ENCODE results near the gene CPNE8.
A peak's percentile ranks its signal among the peaks of the same experiment; 100 is the strongest.

CPNE8 gene

DNA sequence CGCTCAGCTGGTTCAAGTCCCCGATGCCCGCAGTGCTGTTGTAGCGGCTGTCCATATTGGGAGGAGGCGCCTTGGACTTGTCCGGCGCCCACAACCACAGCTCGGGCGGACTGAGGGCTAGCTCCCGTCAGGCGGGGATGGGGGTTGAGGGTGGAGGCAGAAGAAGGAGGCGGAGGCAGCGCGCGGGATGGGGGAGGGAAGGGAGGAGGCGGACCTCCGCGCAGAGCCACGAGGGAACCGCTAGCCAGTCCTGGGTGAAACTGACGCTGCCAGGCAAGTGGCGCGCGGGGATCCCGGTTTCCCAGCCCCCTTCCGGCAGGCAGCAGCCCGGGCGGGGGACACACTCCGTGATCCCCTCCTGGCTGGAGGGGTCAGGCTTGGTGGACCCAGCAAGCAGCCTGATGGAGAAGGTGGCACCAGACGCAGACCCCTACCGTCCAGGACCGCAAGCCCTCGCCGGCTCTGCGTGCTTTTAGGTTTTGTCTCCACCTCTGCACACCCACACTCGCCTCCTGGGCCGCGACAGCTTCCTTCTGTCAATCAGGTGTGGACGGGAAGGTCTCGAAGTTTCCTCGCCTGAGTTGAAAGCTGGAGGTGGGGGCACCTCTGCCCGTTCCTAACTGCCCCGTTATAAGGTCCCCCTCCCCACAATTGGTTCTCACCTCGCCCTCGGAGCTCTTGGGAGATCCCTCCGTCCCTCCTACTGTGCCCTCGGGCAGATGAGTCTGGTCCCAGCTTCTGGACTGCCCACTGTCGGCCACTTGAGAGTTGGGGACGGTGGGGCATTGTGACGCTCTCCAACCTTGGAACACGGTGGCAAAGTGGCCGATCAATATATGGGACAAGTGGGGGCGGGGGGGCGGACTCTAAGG is at the start of gene CPNE8:
TSS of gene CPNE8 (minus strand) at position 112 of the 872 bp plus-strand sequence. CDS start at position 55, 57 bp downstream.
- peak; percentile 73 for DNase-seq (ENCODE audit: low spot score)

DNA sequence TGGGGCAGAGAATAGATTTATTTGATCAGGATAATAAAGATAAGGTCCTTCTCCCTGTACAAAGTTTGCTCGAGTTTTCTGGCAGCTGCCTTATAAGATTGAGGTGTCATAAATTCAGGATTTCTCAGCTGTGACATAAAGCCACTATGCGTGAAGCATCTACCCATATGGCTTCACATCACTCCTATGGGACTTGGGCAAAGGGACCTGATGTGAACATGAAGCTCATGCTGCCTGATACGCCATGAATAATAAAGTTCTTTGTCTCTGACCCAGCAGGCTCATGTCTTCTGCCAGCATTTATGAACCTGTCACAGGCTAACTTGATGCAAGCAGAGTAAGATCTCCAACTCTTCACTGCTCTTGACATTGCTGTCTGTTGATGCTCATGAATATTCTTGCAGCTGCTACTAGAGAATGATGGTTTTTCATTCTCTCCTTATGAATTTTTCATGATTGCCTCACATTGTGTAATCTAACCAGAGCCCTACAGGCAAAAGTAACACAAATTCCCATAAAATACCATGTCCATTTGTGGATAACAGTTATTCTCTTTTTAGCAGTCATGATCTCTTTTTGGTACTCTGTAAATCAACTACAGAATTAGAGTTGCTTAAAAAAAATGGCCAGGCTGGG is 49.0 kb upstream of the CPNE8 start:
- DNase-seq (ENCODE audit: low spot score) = no peak

DNA sequence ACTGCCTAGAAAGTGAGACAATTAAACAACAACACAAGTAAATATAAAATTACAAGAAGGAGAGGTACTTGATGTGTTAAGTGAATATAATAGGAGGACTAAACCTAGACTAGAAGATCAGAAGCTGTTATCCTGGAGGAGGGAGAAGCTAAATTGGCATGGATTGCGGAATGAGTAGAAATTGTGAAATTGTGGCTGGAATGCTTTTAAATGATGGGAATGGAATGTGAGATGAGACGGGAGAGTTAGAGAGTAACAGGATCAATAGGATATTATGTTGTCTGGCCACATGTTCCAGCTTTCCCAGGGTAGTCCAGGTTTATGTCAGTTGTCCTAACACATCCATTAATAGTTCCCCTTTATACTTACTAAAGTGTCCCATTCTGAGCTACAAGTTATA is 44.0 kb upstream of the CPNE8 start:
- no peak for DNase-seq (ENCODE audit: low spot score)

DNA sequence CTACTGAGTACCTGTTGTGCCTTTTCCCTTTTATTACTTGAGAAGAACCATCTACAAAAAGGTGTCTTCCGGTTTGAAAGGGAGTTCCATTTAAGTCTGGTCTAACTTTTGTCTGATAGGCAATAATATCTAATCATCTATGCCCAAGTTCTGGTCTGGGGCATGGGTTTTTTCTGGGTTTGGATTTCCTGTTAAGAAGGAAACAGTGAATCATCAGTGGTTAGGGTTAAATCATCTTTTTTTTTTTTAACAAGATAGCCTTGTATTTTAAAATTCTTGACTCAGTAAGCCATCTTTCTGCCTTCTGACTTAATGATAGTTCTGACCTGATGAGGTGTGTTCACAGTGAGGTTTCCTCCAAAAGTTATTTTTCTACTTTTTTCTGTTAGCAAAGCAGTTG is 29.3 kb upstream of the CPNE8 start:
- no peak for DNase-seq (ENCODE audit: low spot score)

DNA sequence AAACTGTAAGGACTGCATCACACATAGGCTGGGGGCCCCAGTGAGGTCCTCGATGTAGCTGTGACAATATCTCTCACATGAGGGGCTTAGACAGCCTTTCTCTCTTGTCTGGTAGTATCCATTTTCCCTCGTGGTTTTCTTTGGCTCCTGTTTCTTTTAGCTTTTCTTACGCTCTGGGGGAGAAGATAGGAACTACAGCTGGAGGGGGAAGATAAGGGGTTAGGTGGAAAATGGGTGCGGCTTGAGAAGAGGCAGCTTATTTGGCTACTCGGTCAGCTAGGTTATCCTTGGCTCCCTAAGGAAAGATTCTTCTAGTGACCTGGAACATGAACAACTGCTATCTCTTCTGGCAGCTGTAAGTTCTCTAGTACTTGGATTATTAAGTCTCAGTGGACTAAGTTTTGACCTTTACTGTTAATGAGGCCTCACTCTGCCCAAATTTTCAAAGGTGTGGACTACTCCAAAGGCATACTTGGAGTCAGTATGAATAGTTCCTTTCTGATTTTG is 28.7 kb upstream of the CPNE8 start:
- DNase-seq (ENCODE audit: low spot score) = no peak

DNA sequence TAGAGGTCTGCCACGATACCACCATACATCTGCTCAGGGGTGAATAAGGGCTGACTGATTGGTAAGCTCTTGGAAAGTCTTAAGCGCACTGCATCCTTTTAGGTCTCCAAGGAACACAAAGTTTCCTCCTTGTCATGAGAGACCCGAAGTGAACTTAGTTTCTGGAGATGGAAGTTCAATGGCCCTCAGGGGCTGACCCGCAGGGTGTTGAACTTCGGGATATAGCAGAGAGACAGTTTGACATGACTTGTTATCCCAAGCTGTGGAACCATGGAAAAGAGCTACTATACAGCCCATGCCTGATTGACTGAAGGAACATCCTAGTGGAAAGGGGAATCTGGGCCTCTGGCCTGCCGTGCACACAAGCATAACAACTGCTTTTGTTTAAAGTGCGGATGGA is 26.9 kb upstream of the CPNE8 start:
- DNase-seq (ENCODE audit: low spot score) = no peak

DNA sequence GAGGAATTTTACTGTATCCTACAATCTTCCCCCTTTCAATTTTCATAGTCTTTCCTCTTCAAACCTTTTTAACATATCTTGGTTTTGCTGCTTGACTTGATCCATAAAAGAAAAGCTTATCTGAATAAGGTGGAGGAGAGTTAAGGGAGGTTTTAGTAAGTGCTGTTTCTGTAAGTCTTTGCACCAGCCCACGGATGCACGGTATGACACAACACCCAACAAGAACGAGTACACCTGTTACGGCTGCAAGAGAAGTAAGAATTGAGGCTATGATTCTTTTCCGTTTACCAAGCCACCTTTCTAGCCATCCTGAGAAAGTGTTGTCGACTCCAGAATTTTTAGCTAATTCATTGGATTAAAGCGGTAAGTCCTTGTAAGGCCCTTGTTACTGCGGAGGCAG is 26.1 kb upstream of the CPNE8 start:
- no peak for DNase-seq (ENCODE audit: low spot score)

DNA sequence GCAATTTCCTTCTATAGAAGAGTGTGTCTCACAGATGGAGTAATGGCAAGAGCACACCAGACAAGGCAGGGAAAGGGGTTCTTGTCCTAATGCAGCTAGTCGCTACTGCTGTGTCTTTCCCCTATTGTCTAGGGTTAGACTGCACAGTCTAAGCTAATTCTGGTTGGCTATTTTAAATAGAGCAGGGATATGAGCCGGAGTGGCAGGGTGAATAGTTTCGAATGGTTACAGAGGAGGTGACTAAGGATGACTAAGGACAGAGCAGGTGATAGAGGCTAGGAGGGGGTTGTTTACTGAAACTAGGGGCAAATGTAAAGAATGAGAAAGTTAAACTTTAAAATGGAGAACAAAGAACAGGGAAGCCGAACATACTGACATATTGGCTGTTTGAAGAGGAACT is 25.6 kb upstream of the CPNE8 start:
- DNase-seq (ENCODE audit: low spot score) = no peak

DNA sequence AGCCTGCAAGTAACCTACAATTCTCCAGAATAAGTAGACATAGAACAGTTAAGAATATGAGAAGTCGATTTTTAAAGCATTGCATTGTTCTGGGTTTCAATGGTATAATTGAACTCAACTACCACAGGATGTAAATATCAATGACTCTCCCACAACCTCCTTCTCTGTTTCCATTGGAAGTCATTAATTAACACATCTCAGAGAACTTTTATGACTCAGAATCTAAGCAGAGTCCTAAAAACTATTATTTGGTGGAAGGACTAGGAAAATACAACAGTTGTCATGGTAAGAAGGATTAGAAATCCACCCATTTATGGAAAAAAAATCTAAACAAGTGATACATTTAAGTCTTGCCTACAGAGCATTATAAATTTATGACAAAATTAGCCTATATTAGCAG is 21.1 kb upstream of the CPNE8 start:
- DNase-seq (ENCODE audit: low spot score) = no peak

DNA sequence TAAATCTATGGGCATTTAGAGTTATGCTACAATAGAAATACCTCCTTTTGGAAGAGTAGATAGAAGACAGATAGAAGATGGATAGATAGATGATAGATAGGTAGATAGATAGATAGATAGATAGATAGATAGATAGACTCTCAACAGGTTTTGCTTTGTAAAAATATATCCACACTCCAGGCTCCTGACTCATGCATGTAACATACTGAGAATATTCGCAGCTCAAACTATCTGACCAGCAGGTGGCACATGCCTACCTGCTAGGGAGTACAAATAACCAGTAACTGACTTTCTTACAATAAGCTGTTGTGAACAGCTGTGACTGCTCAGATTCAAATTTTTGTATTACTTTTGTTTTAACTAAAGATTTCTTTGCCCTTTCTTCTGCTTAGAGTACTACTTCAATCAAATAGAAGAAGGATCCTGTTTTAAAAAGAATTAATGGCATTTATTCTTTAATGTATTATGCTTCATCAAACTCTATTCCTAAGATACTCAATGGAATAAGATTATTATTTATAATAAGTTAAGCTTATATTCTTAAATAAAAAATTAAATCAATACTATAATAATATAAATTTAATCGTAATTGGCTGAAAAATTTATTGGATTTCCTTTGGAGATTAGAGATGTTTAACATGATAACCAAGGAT is 15.8 kb upstream of the CPNE8 start:
- DNase-seq (ENCODE audit: low spot score) = peak; percentile 21

DNA sequence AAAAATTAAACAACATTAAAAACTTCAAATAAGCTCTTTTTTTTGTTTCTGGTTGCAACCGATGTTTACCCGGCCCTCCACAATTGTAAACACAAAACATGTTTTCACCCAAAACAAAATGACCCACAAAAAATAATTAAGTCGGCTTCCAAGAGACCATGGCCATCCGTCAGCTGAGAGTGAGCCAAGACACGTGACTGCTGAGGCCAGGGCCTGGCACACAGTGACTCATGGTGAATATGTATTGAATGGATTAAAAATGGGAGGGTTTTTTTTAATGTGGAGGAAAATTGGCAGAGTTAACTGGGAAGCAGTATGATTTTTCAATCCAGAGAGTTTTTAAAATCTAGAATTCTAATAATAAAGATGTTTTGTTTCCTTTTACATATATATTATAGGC is 13.8 kb upstream of the CPNE8 start:
- peak; percentile 31 for DNase-seq (ENCODE audit: low spot score)

DNA sequence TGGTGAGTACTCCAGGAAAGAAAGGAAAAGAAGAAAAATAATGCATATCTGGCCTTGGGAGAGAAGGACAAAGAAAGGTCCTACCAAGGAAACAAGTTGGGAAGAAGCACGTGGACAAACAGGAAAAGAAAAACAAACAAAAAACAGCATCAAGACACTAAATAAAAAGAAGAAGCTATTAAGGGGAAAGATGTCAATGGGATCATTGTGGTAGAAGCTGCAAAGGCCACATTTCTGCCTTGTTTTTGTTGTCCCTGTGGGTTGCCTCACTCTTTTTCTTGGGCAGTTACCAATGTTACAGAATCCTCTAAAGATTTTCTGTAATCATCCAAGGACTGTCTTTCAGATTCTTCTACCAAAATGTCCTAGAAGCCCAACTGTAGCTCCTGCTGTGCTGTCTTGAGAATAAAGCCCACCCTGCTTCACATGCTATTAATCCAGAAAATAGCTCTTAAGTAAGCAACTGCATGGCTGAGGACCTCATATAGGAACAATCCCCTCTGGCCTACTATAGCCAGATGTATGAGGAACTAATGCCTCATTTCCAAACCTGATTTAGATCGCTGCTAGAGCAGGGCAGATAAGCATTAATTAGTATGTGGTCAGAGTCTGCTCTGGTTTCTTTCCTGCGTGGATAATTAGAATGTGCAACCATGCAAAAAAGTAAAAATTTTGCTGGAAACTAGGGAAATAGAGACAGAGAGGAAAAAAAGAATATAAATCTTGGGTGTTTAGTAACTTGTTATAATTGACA is 10.2 kb upstream of the CPNE8 start:
- DNase-seq (ENCODE audit: low spot score) = no peak

DNA sequence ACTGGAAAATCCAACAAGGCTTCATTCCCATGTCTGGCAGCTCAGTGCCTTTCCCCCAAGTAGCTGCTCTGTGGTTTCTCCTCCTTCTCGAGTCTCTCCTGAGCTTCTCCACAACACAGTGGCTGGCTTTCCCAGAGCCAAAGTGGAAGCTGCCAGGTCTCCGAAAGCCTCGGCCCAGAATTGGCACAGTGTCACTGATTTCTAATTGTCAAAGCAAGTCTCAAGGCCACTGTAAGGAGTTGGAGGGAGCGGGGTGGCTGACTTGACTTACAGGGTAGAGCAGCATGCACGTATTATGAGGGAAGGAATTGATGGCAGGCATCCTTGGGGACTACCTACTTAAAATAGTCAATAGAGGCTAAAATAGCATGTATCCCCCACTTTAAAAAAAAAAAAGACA is 6.7 kb upstream of the CPNE8 start:
- no peak for DNase-seq (ENCODE audit: low spot score)

DNA sequence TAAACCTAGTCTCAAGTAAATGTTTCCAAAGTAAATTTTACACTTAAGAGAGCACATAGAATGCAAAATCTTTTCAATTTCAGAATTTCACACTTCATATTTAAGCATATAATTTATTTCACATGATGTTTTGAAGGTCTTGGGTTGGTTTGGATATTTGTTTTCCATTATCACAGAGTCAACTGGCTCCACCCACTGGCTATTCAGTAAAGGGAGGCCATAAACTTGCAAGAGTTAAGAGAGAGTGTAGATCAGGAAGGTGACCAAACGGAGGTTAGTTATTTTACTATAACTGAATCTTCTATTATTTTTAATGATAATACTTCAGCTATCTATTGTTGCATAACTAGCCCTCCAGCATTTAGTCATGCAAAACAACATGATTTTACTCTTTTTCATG is 6.2 kb upstream of the CPNE8 start:
- no peak for DNase-seq (ENCODE audit: low spot score)

DNA sequence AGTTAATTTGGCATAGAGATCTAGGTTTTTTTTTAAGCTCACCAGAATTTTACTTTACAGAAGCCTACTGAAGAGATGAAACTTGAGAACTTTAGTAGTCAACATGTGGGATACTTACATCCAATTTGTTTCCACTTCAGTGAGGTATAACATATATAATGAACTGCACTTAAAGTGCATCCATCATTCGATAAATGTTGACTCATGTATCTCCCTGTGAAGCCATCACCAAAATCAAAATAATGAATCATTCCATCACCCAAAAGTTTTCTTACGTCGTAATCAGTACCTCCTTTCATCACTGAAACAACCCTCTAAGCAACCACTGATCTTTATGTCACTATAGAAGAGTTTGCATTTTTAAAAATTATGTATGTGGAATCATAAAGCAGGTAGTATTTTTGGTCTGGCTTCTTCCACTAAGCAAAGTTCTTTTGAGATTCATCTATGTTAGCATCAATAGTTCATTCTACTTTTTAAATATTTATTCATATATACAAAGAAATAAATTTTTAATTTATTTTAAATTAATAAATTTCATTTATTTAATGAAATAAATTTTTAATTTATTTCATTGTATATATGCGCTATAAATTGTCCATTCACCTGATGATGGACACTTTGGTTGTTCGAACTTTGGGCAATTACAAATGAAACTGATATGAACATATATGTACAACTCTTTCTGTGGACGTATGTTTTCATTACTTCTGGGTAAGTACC is 2.0 kb upstream of the CPNE8 start:
- DNase-seq (ENCODE audit: low spot score) = no peak

DNA sequence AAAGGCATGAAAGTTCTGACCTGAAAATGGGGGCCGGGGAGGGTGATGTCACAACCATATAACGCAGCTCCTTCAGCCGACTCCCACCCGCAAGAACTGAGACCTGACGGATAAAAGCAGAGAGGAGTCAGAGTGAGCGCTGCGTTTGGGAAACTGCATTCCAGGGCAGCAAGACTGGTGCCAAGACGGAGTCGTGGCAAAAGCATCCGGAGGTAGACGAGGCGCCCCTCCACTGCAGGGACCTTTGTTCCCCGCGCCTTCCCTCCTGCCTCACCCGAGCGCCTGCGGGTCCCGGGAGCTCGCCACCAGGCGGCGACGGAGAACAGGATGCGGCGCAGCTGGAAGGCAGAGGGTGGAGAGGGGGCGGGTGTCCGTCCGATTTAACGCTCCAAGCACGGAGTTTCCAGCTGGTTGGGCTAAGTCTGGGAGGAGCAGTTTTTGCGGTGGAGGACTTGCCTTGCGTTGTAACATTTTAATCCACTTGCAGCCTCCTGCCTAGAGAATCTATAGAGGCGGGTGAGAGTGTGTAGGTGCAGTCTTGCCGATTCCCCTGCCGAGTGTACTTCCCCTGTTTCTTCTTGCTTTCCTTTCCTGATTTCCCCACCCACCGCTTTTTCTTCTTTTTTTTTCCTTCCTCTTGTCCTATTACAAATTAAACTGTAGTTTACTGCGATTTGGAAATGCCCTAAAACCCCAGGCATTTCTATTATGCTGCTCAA is 1.2 kb upstream of the CPNE8 start:
- peak; percentile 86 for DNase-seq (ENCODE audit: low spot score)

DNA sequence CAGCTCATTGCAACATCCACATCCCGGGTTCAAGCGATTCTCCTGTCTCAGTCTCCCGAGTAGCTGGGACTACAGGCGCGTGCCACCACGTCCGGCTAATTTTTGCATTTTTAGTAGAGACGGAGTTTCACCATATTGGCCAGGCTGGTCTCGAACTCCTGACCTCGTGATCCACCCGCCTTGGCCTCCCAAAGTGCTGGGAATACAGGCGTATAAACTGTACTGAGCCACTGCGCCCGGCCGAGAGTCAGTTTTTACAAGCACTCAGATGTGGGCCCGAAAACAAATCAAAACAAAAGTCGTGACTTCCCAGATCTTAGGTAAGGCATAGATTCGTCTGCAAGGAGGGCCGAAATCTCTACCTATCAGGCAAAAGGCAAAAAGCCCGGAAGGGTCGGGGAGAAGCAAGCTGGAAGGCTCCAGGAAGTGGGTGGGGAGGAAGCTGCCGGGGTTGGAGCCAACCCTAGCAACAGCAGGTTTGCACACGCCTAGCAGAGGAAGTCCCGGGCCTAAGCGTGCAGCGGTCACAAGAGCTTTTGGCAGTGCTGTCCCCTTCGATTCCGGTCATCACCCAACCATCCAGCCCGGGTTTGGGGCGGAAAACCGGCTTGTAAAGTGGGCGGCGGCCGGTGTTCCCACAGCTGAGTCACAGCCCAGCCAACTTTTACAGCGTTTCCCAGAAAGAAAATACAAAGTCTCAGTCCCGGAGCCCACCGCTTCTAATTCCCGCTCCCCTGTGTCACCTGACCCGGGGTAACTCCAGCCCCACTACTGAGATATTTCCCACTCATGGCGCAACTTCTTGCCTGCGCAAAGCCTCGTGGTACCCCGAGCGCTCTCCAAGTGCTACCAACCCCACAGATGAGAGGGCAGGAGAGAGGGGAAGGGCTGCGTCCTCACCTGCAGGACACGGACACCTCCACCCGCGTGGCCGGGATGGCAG is 583 bp downstream of the CPNE8 start:
- peak; percentile 66 for DNase-seq (ENCODE audit: low spot score)

DNA sequence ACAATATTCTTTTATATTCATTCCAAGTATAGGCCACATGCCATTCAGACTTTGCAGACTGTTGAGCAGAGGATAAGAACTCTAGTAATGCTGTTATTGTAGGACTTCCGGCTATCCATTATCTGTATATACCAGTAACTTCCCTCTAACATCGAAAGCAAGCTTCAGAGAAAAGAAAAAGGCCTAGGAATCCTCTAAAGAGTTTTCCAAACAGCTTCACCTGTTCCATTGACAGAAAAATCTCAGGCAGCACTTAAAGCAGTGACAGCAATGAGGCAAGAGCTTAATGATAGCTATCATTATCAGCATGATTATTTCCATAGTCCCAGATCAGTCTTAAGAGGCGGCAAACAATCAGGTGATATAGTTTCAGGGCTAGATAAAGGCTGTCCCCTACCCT is 1.8 kb downstream of the CPNE8 start:
- no peak for DNase-seq (ENCODE audit: low spot score)

DNA sequence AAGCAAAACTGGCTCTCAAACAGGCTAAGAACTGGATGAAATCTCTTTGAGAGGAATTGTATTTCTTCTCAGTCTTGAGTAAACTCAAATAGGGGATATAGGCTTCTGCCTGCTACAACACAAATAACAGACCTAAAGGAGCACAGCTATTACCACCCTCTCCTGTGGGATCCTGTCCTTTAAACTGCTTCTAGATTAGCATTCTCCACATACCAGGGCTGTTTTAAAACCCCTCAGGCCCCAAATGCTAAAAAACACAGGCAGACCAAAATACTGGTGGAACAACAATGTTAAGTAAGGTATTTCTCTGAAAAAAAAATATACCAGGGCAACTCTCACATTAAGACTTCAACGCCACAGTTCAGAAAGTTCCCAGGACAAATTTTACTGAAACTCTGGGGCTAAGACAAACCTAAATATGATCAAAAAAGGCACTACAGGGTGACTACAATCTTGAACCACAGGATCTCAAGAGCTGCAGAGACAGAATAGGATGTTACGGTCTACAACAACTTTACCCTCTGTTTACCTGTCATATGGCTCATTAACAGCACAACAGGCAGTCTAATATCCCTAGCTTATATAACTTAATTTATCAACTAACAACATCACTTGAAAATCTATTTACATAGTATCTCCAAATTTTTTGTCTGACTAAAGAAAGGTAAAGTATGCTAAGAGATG is 7.2 kb downstream of the CPNE8 start:
- no peak for DNase-seq (ENCODE audit: low spot score)

Data from Ammon's horn (tissue), 1 donor.